Kasumi-1 (cell line): ENCODE data around the gene PEX5.
"Not testable (repeated sequence)": the region's sequence is repeated elsewhere in the genome, so short reads cannot be mapped to it uniquely, and the experiment has no call there.

Source experiments
- DNase-seq, 2 experiments: peaks; one replicate each; lab custom pipeline; 2025; lab: John Stamatoyannopoulos, UW

Gene PEX5

GRCh38 chr12:7213745-7214144 lies 24.3 kb downstream of the PEX5 start:
- not testable (repeated sequence) for DNase-seq

GRCh38 chr12:7217475-7218069 lies 28.1 kb downstream of the PEX5 start:
- no peak for DNase-seq

- DNase-seq = peak; percentile 43
Measured at GRCh38 chr12:7219599-7220243, 30.2 kb downstream of the PEX5 start.

GRCh38 chr12:7221486-7221885 lies 32.0 kb downstream of the PEX5 start:
- DNase-seq = no peak

- no peak for DNase-seq
Measured at GRCh38 chr12:7229741-7230140, 40.3 kb downstream of the PEX5 start.

GRCh38 chr12:7241404-7242005 lies 52.0 kb downstream of the PEX5 start:
- no peak for DNase-seq

GRCh38 chr12:7242176-7243101 lies 53.0 kb downstream of the PEX5 start:
- no peak for DNase-seq

- not testable (repeated sequence) for DNase-seq
Measured at GRCh38 chr12:7251328-7251996, 62.0 kb downstream of the PEX5 start.

- no peak for DNase-seq
Measured at GRCh38 chr12:7259060-7259459, 69.6 kb downstream of the PEX5 start.
